Lower leg skin (tissue), 4 donors: ENCODE measurements around the gene EEF1G. TPM values are rescaled to one million over a fixed set of nuclear protein-coding genes. Genes with fewer than 3 reads are reported as not detected.

ENCODE experiments used
- DNase-seq, 2 donors: peaks; one replicate each; pipeline ENCODE4 v3.0.0-alpha.2; 2019; ENCODE audit warnings: low spot score in 2 of 2
- H3K4me3 ChIP-seq: fragments of 200-600 bp; sonication (generic); 2 replicates; pipeline ENCODE4 v1.5.1; 2017; ENCODE audit warnings: mild to moderate bottlenecking, low read depth; ENCODE audit not compliant: poor library complexity, severe bottlenecking
- CTCF ChIP-seq, 3 donors: fragments of 450-650 bp; IDR thresholded peaks; one replicate each; pipeline ENCODE4 v1.5.1; 2016; ENCODE audit warnings: antibody characterized with exemption in 3 of 3, mild to moderate bottlenecking in 3 of 3, moderate library complexity in 2 of 3
- POLR2A ChIP-seq, 2 donors: fragments of 450-650 bp; IDR thresholded peaks; one replicate each; pipeline ENCODE4 v1.6.1; 2016 to 2017; ENCODE audit warnings: antibody characterized with exemption in 2 of 2, mild to moderate bottlenecking in 1 of 2, moderate library complexity in 1 of 2
- whole genome bisulfite sequencing, 2 donors: methylation state at CpG; one replicate each; pipeline ENCODE4 v1.1.5; 2018; 5-methylcytosine and 5-hydroxymethylcytosine counted together
- intact Hi-C: fragments of 100-400 bp; cut with DNase I; formaldehyde crosslinking; loops from one replicate; pipeline ENCODE4 v1.15.0; 2023; ENCODE audit warnings: low total_unique reads
- total RNA-seq, 4 donors: library from RNA; depleted of rRNA; stranded (reverse); fragments of >200 nt; gene quantifications; one replicate each; pipeline ENCODE4 v1.1.0, GENCODE V29; 2016

The EEF1G gene
- total RNA-seq, 4 donors from 2014 or later = 2,343 to 3,224 (median 2,571) TPM

- 56 to 64% methylated on average over 12 of the region's 12 CpGs for WGBS, 2 donors
- no peak for TF ChIP-seq CTCF (IDR thresholded peaks at IDR 0.05)
- no peak for DNase-seq
- no peak overlapping the region for H3K4me3 ChIP-seq
- intact Hi-C loops = no loop called here
Measured at GRCh38 chr11:62535802-62536201, 37.9 kb downstream of the EEF1G start.

- no peak for TF ChIP-seq POLR2A (IDR thresholded peaks at IDR 0.05)
- TF ChIP-seq CTCF (IDR thresholded peaks at IDR 0.05) = no peak
- intact Hi-C loops = no loop called here
- whole genome bisulfite sequencing, 2 donors = 89 to 94% methylated on average over 19 of the region's 19 CpGs
- no peak overlapping the region for H3K4me3 ChIP-seq
- DNase-seq = no peak
Measured at GRCh38 chr11:62534779-62535545, 38.7 kb downstream of the EEF1G start.

DNA sequence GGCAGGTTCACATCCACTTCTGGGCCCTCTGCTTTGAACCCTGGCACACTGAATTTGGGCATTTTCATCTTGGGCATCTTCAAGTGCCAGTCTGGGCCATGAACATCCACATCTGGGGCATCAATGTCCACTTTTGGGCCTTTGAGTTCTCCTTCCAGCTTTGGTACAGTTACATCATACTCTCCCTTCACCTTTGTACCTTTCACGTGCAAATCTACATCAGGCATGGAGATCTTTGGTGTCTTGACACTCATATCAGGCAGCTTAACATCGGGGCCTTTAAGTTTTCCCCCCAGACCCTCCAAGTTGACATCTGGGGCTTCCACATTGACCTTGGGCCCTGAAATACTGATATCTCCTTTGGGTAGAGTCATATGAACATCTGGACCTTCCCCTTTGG lies 41.6 kb downstream of the EEF1G start:
- DNase-seq = no peak
- no peak for TF ChIP-seq POLR2A (IDR thresholded peaks at IDR 0.05)
- no peak for TF ChIP-seq CTCF (IDR thresholded peaks at IDR 0.05)
- no peak overlapping the region for H3K4me3 ChIP-seq
- WGBS, 2 donors = 88 to 91% methylated on average over 2 of the region's 2 CpGs
- intact Hi-C loops = no loop called here

DNA sequence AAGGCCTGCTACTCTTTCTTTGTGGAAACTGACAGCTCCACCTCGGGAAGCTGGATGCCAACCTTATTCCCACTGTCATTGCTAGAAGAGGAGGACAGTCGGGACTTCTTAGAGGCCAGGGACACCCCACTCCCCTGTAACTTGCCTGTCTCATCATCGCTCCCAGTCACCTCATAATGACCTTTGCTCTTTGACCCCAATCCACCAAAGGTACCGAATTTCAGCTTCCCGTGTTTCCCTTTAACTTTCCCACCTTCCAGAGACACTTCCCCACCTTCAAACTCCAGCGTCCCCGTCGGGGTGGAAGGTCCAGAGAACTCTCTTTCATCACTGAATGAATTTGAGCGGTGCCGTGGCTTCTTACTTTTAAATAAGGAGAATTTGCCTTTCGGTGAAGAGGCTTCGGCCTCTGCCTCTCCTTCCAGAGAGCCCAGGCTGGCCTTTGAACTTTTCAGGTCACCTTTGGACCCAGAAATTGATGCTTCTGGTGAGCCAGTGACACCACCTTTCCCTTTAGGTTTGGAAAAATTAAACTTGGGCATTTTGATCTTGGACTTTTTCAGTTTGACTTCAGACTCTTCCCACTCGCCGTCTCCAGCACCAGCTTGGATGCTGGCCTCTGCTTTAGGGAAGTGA lies 56.8 kb downstream of the EEF1G start:
- TF ChIP-seq CTCF (IDR thresholded peaks at IDR 0.05) (no peak), POLR2A (IDR thresholded peaks at IDR 0.05) (no peak)
- no peak for DNase-seq
- H3K4me3 ChIP-seq = no peak overlapping the region
- intact Hi-C loops = no loop called here
- 79 to 84% methylated on average over 14 of the region's 14 CpGs for WGBS, 2 donors

GRCh38 chr11:62514151-62514550 lies 59.5 kb downstream of the EEF1G start:
- H3K4me3 ChIP-seq = no peak overlapping the region
- TF ChIP-seq CTCF (IDR thresholded peaks at IDR 0.05) (no peak), POLR2A (IDR thresholded peaks at IDR 0.05) (no peak)
- no peak for DNase-seq
- WGBS, 2 donors = 75 to 83% methylated on average over 7 of the region's 7 CpGs
- intact Hi-C loops = no loop called here
